ENCODE results near the gene AMDHD2.
"Not testable (repeated sequence)": the region's sequence is repeated elsewhere in the genome, so short reads cannot be mapped to it uniquely, and the experiment has no call there.

AMDHD2 gene

GRCh38 chr16:2520097-2520783 lies at the start of gene AMDHD2:
AMDHD2 (plus strand) TSS chr16:2520371; CDS start chr16:2520459, 88 bp downstream.
- peak; percentile 90 for DNase-seq

GRCh38 chr16:2470603-2471015 lies 49.6 kb upstream of the AMDHD2 start:
- no peak for DNase-seq

GRCh38 chr16:2471016-2471652 lies 49.0 kb upstream of the AMDHD2 start, which contains the start of gene NTN3:
NTN3 (plus strand) TSS chr16:2471297; CDS start chr16:2471702, 405 bp downstream.
- peak; percentile 15 for DNase-seq

GRCh38 chr16:2471653-2472487 lies 48.3 kb upstream of the AMDHD2 start:
- no peak for DNase-seq

- no peak for DNase-seq
Observed at GRCh38 chr16:2472488-2472864, 47.7 kb upstream of the AMDHD2 start.

GRCh38 chr16:2472885-2473445 lies 47.2 kb upstream of the AMDHD2 start:
- no peak for DNase-seq

GRCh38 chr16:2473446-2473926 lies 46.7 kb upstream of the AMDHD2 start:
- DNase-seq, result peak; percentile 32

- peak; percentile 61 for DNase-seq
Observed at GRCh38 chr16:2473999-2474876, 45.9 kb upstream of the AMDHD2 start.

GRCh38 chr16:2474877-2475412 lies 45.2 kb upstream of the AMDHD2 start, which contains the start of gene TBC1D24:
TBC1D24 (plus strand) TSS chr16:2475127; CDS start chr16:2496149, 21,022 bp downstream.
- DNase-seq, result peak; percentile 83

GRCh38 chr16:2475413-2476344 lies 44.5 kb upstream of the AMDHD2 start:
- DNase-seq, result peak; percentile 47

- no peak for DNase-seq
Observed at GRCh38 chr16:2476345-2476720, 43.8 kb upstream of the AMDHD2 start.

GRCh38 chr16:2476741-2477140 lies 43.4 kb upstream of the AMDHD2 start:
- DNase-seq, result no peak

- no peak for DNase-seq
Observed at GRCh38 chr16:2477327-2477726, 42.8 kb upstream of the AMDHD2 start.

GRCh38 chr16:2478279-2478678 lies 41.9 kb upstream of the AMDHD2 start:
- DNase-seq, result no peak

GRCh38 chr16:2479996-2480395 lies 40.2 kb upstream of the AMDHD2 start:
- DNase-seq, result not testable (repeated sequence)

- no peak for DNase-seq
Observed at GRCh38 chr16:2480948-2481347, 39.2 kb upstream of the AMDHD2 start.

GRCh38 chr16:2481676-2482075 lies 38.5 kb upstream of the AMDHD2 start:
- DNase-seq, result no peak

GRCh38 chr16:2482249-2482648 lies 37.9 kb upstream of the AMDHD2 start:
- DNase-seq, result no peak

- no peak for DNase-seq
Observed at GRCh38 chr16:2482708-2483534, 37.2 kb upstream of the AMDHD2 start.
